Measurements from ENCODE around the gene ADCY4. TPM values are rescaled to one million over a fixed set of nuclear protein-coding genes. Genes with fewer than 3 reads are reported as not detected.

ADCY4 gene
- total and polyA plus RNA-seq, 4 donors: 22.6 to 42.8 (median 36.0) TPM

DNA sequence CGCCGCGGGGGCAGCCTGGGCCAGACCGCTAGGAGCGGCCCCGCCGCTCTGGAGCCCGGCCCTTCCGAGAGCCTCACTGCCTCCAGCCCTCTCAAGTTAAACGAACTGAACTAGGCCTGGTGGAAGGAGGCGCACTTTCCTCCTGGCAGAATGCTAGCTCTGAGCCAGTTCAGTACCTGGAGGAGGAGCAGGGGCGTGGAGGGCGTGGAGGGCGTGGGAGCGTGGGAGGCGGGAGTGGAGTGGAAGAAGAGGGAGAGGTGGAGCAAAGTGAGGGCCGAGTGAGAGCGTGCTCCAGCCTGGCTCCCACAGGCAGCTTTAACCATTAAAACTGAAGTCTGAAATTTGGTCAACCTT, 18.3 kb downstream of the ADCY4 start:
- peaks cover 0 to 36% (median 23%) of the 10 kb centered on the region in 3 donors for H3K27me3 ChIP-seq (ENCODE audit: control insufficient read depth in 3 of 3, insufficient read depth in 3 of 3, low read length in 2 of 3)
- no peak for ATAC-seq (ENCODE audit: insufficient read depth, low FRiP score)
- no peak for DNase-seq
- TF ChIP-seq, protein P1, sequence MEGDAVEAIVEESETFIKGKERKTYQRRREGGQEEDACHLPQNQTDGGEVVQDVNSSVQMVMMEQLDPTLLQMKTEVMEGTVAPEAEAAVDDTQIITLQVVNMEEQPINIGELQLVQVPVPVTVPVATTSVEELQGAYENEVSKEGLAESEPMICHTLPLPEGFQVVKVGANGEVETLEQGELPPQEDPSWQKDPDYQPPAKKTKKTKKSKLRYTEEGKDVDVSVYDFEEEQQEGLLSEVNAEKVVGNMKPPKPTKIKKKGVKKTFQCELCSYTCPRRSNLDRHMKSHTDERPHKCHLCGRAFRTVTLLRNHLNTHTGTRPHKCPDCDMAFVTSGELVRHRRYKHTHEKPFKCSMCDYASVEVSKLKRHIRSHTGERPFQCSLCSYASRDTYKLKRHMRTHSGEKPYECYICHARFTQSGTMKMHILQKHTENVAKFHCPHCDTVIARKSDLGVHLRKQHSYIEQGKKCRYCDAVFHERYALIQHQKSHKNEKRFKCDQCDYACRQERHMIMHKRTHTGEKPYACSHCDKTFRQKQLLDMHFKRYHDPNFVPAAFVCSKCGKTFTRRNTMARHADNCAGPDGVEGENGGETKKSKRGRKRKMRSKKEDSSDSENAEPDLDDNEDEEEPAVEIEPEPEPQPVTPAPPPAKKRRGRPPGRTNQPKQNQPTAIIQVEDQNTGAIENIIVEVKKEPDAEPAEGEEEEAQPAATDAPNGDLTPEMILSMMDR (IDR thresholded peaks at IDR 0.05; ENCODE audit: control extremely low read depth, extremely low read depth): no peak
- 55 to 64% methylated on average over 18 of the region's 18 CpGs for WGBS, 2 donors
- no peak overlapping the region for H3K4me3 ChIP-seq
- H3K36me3 ChIP-seq (ENCODE audit: control insufficient read depth in 4 of 4, insufficient read depth in 4 of 4, low read length in 4 of 4): no peaks in the 10 kb centered on the region
- no peaks in the 10 kb centered on the region for H3K9me3 ChIP-seq (ENCODE audit: control insufficient read depth in 4 of 4, insufficient read depth in 3 of 4, low read length in 3 of 4)
- H3K27ac ChIP-seq (ENCODE audit: low read depth in 1 of 2, low read length in 1 of 2): peak overlapping the region; percentile 3 to 70
- H3K4me1 ChIP-seq (ENCODE audit: control insufficient read depth in 5 of 5, insufficient read depth in 5 of 5, low read length in 5 of 5): peaks cover 0 to 39% (median 7%) of the 10 kb centered on the region in 5 donors
- no peak overlapping the region for H3K9ac ChIP-seq (ENCODE audit: insufficient read depth in 1 of 2, low read length in 2 of 2)

DNA sequence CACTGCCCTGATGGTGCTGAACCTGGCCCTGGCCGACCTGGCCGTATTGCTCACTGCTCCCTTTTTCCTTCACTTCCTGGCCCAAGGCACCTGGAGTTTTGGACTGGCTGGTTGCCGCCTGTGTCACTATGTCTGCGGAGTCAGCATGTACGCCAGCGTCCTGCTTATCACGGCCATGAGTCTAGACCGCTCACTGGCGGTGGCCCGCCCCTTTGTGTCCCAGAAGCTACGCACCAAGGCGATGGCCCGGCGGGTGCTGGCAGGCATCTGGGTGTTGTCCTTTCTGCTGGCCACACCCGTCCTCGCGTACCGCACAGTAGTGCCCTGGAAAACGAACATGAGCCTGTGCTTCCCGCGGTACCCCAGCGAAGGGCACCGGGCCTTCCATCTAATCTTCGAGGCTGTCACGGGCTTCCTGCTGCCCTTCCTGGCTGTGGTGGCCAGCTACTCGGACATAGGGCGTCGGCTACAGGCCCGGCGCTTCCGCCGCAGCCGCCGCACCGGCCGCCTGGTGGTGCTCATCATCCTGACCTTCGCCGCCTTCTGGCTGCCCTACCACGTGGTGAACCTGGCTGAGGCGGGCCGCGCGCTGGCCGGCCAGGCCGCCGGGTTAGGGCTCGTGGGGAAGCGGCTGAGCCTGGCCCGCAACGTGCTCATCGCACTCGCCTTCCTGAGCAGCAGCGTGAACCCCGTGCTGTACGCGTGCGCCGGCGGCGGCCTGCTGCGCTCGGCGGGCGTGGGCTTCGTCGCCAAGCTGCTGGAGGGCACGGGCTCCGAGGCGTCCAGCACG, 18.9 kb downstream of the ADCY4 start:
- no peak overlapping the region for H3K9ac ChIP-seq (ENCODE audit: insufficient read depth in 1 of 2, low read length in 2 of 2)
- peaks cover 0 to 41% (median 7%) of the 10 kb centered on the region in 5 donors for H3K4me1 ChIP-seq (ENCODE audit: control insufficient read depth in 5 of 5, insufficient read depth in 5 of 5, low read length in 5 of 5)
- TF ChIP-seq, protein P1 (IDR thresholded peaks at IDR 0.05; ENCODE audit: control extremely low read depth, extremely low read depth): no peak
- ATAC-seq (ENCODE audit: insufficient read depth, low FRiP score): peak; percentile 16
- no peak overlapping the region for H3K4me3 ChIP-seq
- peak in 2 of 3 donors; percentile 45 to 46 for DNase-seq
- H3K27ac ChIP-seq (ENCODE audit: low read depth in 1 of 2, low read length in 1 of 2): peak overlapping the region in 1 of 2 donors; percentile 70
- no peaks in the 10 kb centered on the region for H3K36me3 ChIP-seq (ENCODE audit: control insufficient read depth in 4 of 4, insufficient read depth in 4 of 4, low read length in 4 of 4)
- H3K27me3 ChIP-seq (ENCODE audit: control insufficient read depth in 3 of 3, insufficient read depth in 3 of 3, low read length in 2 of 3): peaks cover 0 to 36% (median 23%) of the 10 kb centered on the region in 3 donors
- WGBS, 2 donors: 47 to 72% methylated on average over 69 to 70 of the region's 70 CpGs
- no peaks in the 10 kb centered on the region for H3K9me3 ChIP-seq (ENCODE audit: control insufficient read depth in 4 of 4, insufficient read depth in 3 of 4, low read length in 3 of 4)

DNA sequence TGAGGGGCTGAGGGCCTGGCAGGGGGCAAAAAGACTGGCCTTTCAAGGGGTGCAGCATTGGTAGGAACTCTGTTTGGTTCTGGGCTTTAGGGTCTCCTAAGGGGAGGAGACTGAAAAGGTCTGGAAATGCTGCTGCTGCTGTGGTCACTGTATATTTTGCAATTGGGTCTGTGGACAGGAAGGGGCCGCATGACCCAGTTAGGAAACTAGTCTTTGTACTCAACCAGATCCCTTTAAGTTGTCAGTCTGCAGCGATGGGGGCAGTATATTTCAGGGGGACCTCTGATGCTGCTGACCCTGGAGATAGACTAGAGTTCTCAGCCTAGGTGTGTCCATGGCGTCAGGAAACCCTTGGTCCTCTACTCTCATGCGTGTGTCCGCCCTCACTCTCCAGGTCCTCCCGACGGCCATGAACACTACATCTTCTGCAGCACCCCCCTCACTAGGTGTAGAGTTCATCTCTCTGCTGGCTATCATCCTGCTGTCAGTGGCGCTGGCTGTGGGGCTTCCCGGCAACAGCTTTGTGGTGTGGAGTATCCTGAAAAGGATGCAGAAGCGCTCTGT, 19.5 kb downstream of the ADCY4 start:
- H3K4me1 ChIP-seq (ENCODE audit: control insufficient read depth in 5 of 5, insufficient read depth in 5 of 5, low read length in 5 of 5): peaks cover 2 to 45% (median 8%) of the 10 kb centered on the region in 5 donors
- TF ChIP-seq, protein P1 (IDR thresholded peaks at IDR 0.05; ENCODE audit: control extremely low read depth, extremely low read depth): no peak
- no peaks in the 10 kb centered on the region for H3K36me3 ChIP-seq (ENCODE audit: control insufficient read depth in 4 of 4, insufficient read depth in 4 of 4, low read length in 4 of 4)
- H3K9me3 ChIP-seq (ENCODE audit: control insufficient read depth in 4 of 4, insufficient read depth in 3 of 4, low read length in 3 of 4): no peaks in the 10 kb centered on the region
- no peak overlapping the region for H3K9ac ChIP-seq (ENCODE audit: insufficient read depth in 1 of 2, low read length in 2 of 2)
- peaks cover 0 to 36% (median 23%) of the 10 kb centered on the region in 3 donors for H3K27me3 ChIP-seq (ENCODE audit: control insufficient read depth in 3 of 3, insufficient read depth in 3 of 3, low read length in 2 of 3)
- ATAC-seq (ENCODE audit: insufficient read depth, low FRiP score): no peak
- DNase-seq: no peak
- H3K27ac ChIP-seq (ENCODE audit: low read depth in 1 of 2, low read length in 1 of 2): peak overlapping the region in 1 of 2 donors; percentile 70
- no peak overlapping the region for H3K4me3 ChIP-seq
- WGBS, 2 donors: 63 to 73% methylated on average over 10 of the region's 10 CpGs
